ENCODE measurements around the gene NNMT. TPM values are rescaled to one million over a fixed set of nuclear protein-coding genes. Genes with fewer than 3 reads are reported as not detected.

The NNMT gene
- polyA plus RNA-seq, 1 of the 3 experiments (the other 2 are of a cell fraction), result 84.6 TPM

DNA sequence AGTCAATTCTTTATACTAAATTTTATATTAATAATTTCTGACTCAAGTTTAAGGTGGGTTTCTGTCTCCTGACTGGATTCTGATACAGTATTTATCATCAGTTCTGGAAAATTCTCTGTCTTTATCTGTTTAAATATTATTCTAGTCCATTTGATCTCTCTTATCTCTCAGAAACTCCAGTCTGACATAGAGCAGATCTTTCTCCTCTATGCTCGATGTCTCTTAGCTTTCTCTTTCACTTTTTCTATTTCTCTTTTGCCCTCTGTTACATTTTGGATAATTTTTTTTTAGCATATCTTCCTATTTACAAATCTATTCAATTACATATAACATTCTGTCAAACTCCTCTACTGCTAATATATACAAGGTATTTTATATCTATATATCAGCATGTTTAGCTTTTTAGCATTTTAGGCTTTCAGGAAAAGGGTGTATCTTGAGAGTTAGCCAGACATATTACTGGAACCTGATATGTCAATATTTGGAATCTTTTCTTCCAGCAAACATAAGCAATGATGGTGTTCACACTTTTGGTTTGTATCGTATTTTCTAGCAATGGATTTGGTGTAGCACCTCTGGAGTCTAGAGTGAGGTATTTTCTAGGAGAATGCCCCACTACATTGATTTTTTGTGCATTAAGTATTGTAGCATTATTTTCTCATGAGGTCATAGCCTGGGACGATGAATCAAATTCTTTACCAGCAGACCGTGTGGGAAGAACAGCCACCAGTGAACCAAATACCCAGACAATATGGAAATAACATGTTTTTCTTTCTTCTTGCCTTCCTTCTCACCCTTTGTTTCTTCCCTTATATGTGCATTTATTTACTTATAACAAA is 4.1 kb upstream of the NNMT start:
- H3K4me1 ChIP-seq (ENCODE audit: control insufficient read depth in 1 of 2, insufficient read depth in 2 of 2, low read depth in 1 of 2, low read length in 1 of 2), result peaks cover 2 to 9% of the 10 kb centered on the region in 2 experiments; a peak in 3 of 4 replicates
- ChIA-PET POLR2A (no interaction called here), CTCF (interaction anchor here (1.1 to 2.2 kb wide), 3 partner anchors 11 to 48 kb away, joined by 5 to 8 read pairs (median 6); no protein-coding TSS in a partner anchor)
- H3K27ac ChIP-seq (ENCODE audit: low read depth in 2 of 2, low read length in 1 of 2), result peak overlapping the region; percentile 82 to 100; a peak in 3 of 4 replicates
- H3K27me3 ChIP-seq (ENCODE audit: insufficient read depth), result no peaks in the 10 kb centered on the region
- no peak for DNase-seq
- TF ChIP-seq, protein P1, sequence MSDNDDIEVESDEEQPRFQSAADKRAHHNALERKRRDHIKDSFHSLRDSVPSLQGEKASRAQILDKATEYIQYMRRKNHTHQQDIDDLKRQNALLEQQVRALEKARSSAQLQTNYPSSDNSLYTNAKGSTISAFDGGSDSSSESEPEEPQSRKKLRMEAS (IDR thresholded peaks at IDR 0.05; ENCODE audit: low read depth), result 0 out of 2 replicates have a peak, but pooled peaks have one; percentile 23
- TF ChIP-seq MXI1 (IDR thresholded peaks at IDR 0.05; ENCODE audit: low read depth, low read length) (no peak), EP300 (IDR thresholded peaks at IDR 0.05; ENCODE audit: borderline replicate concordance in 1 of 2, low read depth in 1 of 2, low read length in 1 of 2) (peak in 1 of 2 experiments; percentile 49; a peak in 1 of 4 replicates), JUND (IDR thresholded peaks at IDR 0.05) (peak; percentile 82), FOSL2 (IDR thresholded peaks at IDR 0.05; ENCODE audit: borderline replicate concordance, low read depth) (peak; percentile 65), EZH2phosphoT487 (IDR thresholded peaks at IDR 0.05; ENCODE audit: borderline replicate concordance, low read depth) (no peak), TEAD4 (IDR thresholded peaks at IDR 0.05; ENCODE audit: borderline replicate concordance, insufficient read depth) (0 out of 2 replicates have a peak, but pooled peaks have one; percentile 26), TCF12 (IDR thresholded peaks at IDR 0.05) (peak; percentile 54)
- TF ChIP-seq, protein P2, sequence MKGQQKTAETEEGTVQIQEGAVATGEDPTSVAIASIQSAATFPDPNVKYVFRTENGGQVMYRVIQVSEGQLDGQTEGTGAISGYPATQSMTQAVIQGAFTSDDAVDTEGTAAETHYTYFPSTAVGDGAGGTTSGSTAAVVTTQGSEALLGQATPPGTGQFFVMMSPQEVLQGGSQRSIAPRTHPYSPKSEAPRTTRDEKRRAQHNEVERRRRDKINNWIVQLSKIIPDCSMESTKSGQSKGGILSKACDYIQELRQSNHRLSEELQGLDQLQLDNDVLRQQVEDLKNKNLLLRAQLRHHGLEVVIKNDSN (IDR thresholded peaks at IDR 0.05; ENCODE audit: borderline replicate concordance, low read depth), result no peak
- H3K4me2 ChIP-seq, result peak overlapping the region; percentile 74
- H4K20me1 ChIP-seq (ENCODE audit: insufficient read depth), result no peaks in the 10 kb centered on the region
- H3K79me2 ChIP-seq (ENCODE audit: insufficient read depth), result peaks cover under 1% of the 10 kb centered on the region; the same call in 1 of the 2 replicates
- peaks cover 43% of the 10 kb centered on the region for H3F3A ChIP-seq (replicated peaks; ENCODE audit: insufficient read depth)
- peak overlapping the region in 1 of 2 experiments; percentile 52; a peak in 2 of 4 replicates for H3K4me3 ChIP-seq (ENCODE audit: low read depth in 2 of 2, low read length in 1 of 2)
- 13% methylated on average over 4 of the region's 4 CpGs for WGBS (ENCODE audit: low lambda C conversion rate)
- H3K9ac ChIP-seq, result peak overlapping the region; percentile 78
- no peaks in the 10 kb centered on the region for H3K36me3 ChIP-seq (replicated peaks in 1 of 2; ENCODE audit: control insufficient read depth in 1 of 2, insufficient read depth in 2 of 2, low read length in 1 of 2)
- H3K9me3 ChIP-seq, result no peaks in the 10 kb centered on the region
- no peaks in the 10 kb centered on the region for H3K9me2 ChIP-seq
- peak overlapping the region; percentile 63; the same call in 1 of the 2 replicates for H2AFZ ChIP-seq (ENCODE audit: low read depth)

- TF ChIP-seq RXRA (IDR thresholded peaks at IDR 0.05; ENCODE audit: borderline replicate concordance, low read depth) (no peak), NFIC (IDR thresholded peaks at IDR 0.05; ENCODE audit: borderline replicate concordance) (peak; percentile 20; the same call in 1 of the 2 replicates)
- H3K27ac ChIP-seq (ENCODE audit: low read depth in 2 of 2, low read length in 1 of 2), result peak overlapping the region; percentile 48 to 100
- H3K36me3 ChIP-seq (replicated peaks in 1 of 2; ENCODE audit: control insufficient read depth in 1 of 2, insufficient read depth in 2 of 2, low read length in 1 of 2), result peaks cover 0 to 4% of the 10 kb centered on the region in 2 experiments
- H3K9me3 ChIP-seq, result no peaks in the 10 kb centered on the region
- peaks cover 49% of the 10 kb centered on the region for H3F3A ChIP-seq (replicated peaks; ENCODE audit: insufficient read depth)
- POLR2A ChIA-PET, result no interaction called here
- no peak overlapping the region for H3K4me2 ChIP-seq
- peaks cover 13% of the 10 kb centered on the region for H3K79me2 ChIP-seq (ENCODE audit: insufficient read depth)
- no peaks in the 10 kb centered on the region for H3K27me3 ChIP-seq (ENCODE audit: insufficient read depth)
- H3K4me1 ChIP-seq (ENCODE audit: control insufficient read depth in 1 of 2, insufficient read depth in 2 of 2, low read depth in 1 of 2, low read length in 1 of 2), result peaks cover 2 to 9% of the 10 kb centered on the region in 2 experiments; a peak in 3 of 4 replicates
- 45% methylated on average over 1 of the region's 1 CpG for WGBS (ENCODE audit: low lambda C conversion rate)
- H2AFZ ChIP-seq (ENCODE audit: low read depth), result peak overlapping the region; percentile 7; the same call in 1 of the 2 replicates
- H4K20me1 ChIP-seq (ENCODE audit: insufficient read depth), result no peaks in the 10 kb centered on the region
- no peaks in the 10 kb centered on the region for H3K9me2 ChIP-seq
- H3K9ac ChIP-seq, result peak overlapping the region; percentile 78; the same call in 1 of the 2 replicates
- no peak overlapping the region for H3K4me3 ChIP-seq (ENCODE audit: low read depth in 2 of 2, low read length in 1 of 2)
- DNase-seq, result no peak
- CTCF ChIA-PET, result interaction anchor here (1.2 to 2.2 kb wide), 2 partner anchors 13 to 47 kb away, joined by 4 to 8 read pairs; no protein-coding TSS in a partner anchor
Observed at GRCh38 chr11:114293201-114293711, 2.9 kb upstream of the NNMT start.
